Measurements from ENCODE around the gene KRT23.

GRCh38 chr17:40873801-40874200, 63.6 kb downstream of the KRT23 start:
- no peak for TF ChIP-seq CTCF (conservative IDR thresholded peaks at IDR 0.05; ENCODE audit: low read depth in 2 of 2)
- TF ChIP-seq EZH2phosphoT487 (IDR thresholded peaks at IDR 0.05; ENCODE audit: unreplicated experiment): no peak
- TF ChIP-seq POLR2AphosphoS5 (IDR thresholded peaks at IDR 0.05; ENCODE audit: low read depth): no peak
- TF ChIP-seq REST (IDR thresholded peaks at IDR 0.05; ENCODE audit: unreplicated experiment): no peak
- TF ChIP-seq EZH2 (IDR thresholded peaks at IDR 0.05; ENCODE audit: low read depth, unreplicated experiment): no peak
- TF ChIP-seq ETS1 (IDR thresholded peaks at IDR 0.05): no peak
- no peak for TF ChIP-seq CREB1 (CRISPR knock-in tag; IDR thresholded peaks at IDR 0.05; ENCODE audit: low read depth)
- TF ChIP-seq ZNF462 (CRISPR knock-in tag; IDR thresholded peaks at IDR 0.05): no peak
- TF ChIP-seq JUNB (IDR thresholded peaks at IDR 0.05; ENCODE audit: unreplicated experiment): no peak

All from GM23338 (cell line).